SU-DHL-6 (cell line): ENCODE results near the gene AGAP1.

ENCODE experiments used
- EZH2phosphoT487 ChIP-seq: fragments of 200-600 bp; sonication (generic), shearing (Covaris generic); conservative IDR thresholded peaks from 2 replicates; pipeline ENCODE4 v1.6.1; 2018; ENCODE audit warnings: mild to moderate bottlenecking, antibody characterized with exemption, low read length, moderate library complexity, mixed read lengths
- TF ChIP-seq, protein P1 (sequence below): fragments of 200-600 bp; sonication (generic); IDR thresholded peaks from one replicate; pipeline ENCODE4 v1.5.1; 2017; ENCODE audit warnings: antibody characterized with exemption, mild to moderate bottlenecking, low read length, moderate library complexity; ENCODE audit not compliant: insufficient read depth, poor library complexity, severe bottlenecking

DNA sequence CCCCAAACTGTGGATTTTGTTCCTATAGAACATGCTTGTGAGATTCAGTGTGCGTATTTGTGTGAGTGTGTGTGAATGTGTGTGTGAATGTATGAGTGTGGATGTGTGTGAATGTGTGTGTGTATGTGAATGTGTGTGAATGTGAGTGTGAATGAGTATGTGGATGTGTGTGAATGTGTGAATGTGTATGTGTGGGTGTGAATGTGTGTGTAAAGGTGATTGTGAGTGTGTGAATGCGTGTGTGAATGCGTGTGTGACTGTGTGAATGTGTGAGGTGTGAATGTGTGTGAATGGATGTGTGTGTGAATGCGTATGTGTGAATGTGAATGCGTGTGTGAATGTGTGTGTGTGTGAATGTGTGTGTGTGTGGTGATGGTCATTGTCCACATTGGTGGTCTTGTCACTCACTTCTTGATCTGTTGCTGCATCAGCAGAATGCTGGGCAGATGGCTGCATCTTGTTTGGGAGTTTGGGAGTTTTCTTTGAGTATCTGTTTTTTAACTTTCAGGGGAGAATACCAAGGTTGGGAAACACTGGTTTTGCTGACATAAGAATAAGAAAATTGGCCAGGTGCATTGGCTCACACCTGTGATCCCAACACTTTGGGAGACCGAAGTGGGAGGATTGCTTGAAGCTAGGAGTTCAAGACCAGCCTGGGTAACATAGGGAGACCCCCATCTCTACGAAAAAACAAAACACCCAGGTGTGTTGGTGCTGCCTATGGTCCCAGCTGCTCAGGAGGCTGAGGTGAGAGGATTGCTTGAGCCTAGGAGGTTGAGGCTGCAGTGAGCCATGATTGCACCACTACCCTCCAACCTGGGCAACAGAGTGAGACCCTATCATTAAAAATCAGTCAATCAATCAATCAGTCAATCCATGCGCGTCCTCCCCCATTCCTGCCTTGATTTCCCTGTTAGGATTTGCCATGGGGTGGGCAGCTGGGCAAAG is 18.2 kb downstream of the AGAP1 start:
- TF ChIP-seq, protein P1, sequence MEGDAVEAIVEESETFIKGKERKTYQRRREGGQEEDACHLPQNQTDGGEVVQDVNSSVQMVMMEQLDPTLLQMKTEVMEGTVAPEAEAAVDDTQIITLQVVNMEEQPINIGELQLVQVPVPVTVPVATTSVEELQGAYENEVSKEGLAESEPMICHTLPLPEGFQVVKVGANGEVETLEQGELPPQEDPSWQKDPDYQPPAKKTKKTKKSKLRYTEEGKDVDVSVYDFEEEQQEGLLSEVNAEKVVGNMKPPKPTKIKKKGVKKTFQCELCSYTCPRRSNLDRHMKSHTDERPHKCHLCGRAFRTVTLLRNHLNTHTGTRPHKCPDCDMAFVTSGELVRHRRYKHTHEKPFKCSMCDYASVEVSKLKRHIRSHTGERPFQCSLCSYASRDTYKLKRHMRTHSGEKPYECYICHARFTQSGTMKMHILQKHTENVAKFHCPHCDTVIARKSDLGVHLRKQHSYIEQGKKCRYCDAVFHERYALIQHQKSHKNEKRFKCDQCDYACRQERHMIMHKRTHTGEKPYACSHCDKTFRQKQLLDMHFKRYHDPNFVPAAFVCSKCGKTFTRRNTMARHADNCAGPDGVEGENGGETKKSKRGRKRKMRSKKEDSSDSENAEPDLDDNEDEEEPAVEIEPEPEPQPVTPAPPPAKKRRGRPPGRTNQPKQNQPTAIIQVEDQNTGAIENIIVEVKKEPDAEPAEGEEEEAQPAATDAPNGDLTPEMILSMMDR, result no peak
- no peak for TF ChIP-seq EZH2phosphoT487
